ENCODE data around the gene HIVEP3. TPM values are rescaled to one million over a fixed set of nuclear protein-coding genes. Genes with fewer than 3 reads are reported as not detected.

HIVEP3 gene
- total and polyA plus RNA-seq, 2 donors (not counting 1 experiment from before 2014, with no cell fraction given): 2.0 to 5.1 TPM

DNA sequence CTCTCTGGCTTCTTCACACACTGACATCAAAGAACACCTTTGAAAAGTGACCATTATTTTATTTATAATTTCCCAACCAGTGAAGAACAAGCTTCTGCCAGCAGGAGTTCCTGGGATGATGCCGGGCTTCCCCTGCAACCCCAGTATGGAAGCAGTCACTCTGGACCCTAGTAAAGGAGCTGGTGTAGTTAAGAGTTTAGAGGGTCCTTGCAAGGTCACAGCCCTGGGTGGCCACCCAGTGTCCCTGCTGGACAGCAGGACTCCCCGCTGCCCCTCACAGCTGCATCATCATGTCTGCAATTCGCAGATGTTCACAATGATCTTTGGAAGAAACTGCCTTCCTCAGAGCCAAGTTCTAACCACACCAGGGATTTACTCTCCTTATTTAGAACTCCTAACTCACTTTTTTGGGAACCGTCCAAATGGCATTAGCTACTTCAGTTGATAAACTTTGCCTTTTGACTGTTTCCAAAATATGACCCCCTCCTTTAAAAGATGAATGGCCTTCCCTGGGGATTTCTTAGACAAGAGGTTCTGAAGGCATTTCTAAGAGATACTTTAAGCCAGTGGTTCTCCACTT lies 90.6 kb downstream of the HIVEP3 start:
- Histone ChIP-seq H3K4me2 (replicated peaks; ENCODE audit: low read depth, low read length, poor library complexity, severe bottlenecking) (no peak overlapping the region), H4K20me1 (ENCODE audit: control insufficient read depth, insufficient read depth, low read length, poor library complexity, severe bottlenecking) (no peaks in the 10 kb centered on the region), H3K9ac (ENCODE audit: low read length) (no peak overlapping the region), H3K4me3 (ENCODE audit: control extremely low read depth in 1 of 5, extremely low read depth in 1 of 5, insufficient read depth in 1 of 5, low read depth in 2 of 5, low read length in 4 of 5) (no peak overlapping the region), H2AFZ (ENCODE audit: insufficient read depth, low read depth, low read length, poor library complexity, severe bottlenecking) (no peak overlapping the region), H3K27ac (ENCODE audit: low read length in 2 of 2) (no peak overlapping the region), H3K36me3 (replicated peaks in 1 of 2; ENCODE audit: control extremely low read depth in 1 of 2, control insufficient read depth in 1 of 2, extremely low read depth in 1 of 2, insufficient read depth in 2 of 2, low read length in 1 of 2) (no peaks in the 10 kb centered on the region), H3K79me2 (ENCODE audit: control insufficient read depth, insufficient read depth, low read length) (no peaks in the 10 kb centered on the region), H3K4me1 (ENCODE audit: control insufficient read depth in 2 of 2, insufficient read depth in 2 of 2, low read length in 2 of 2) (no peaks in the 10 kb centered on the region), H3K27me3 (replicated peaks in 1 of 4; ENCODE audit: control extremely low read depth in 1 of 4, control insufficient read depth in 3 of 4, insufficient read depth in 4 of 4, low read length in 3 of 4) (no peaks in the 10 kb centered on the region), H3K9me3 (ENCODE audit: control extremely low read depth in 1 of 3, control insufficient read depth in 2 of 3, insufficient read depth in 1 of 3, low read length in 2 of 3) (no peaks in the 10 kb centered on the region)
- no peak for ATAC-seq (ENCODE audit: low read depth)
- intact Hi-C loops (cut with micrococcal nuclease): no loop called here
- CTCF ChIA-PET: no interaction called here
- POLR2A ChIA-PET: no interaction called here
- H3K4me1 Mint-ChIP-seq: peaks cover 4% of the 10 kb centered on the region
- 100% methylated on average over 3 of the region's 4 CpGs for WGBS (ENCODE audit: insufficient coverage)
- no peak overlapping the region for H3K4me3 Mint-ChIP-seq
- H3K27me3 Mint-ChIP-seq: no peaks in the 10 kb centered on the region
- TF ChIP-seq EZH2 (IDR thresholded peaks at IDR 0.05; ENCODE audit: borderline replicate concordance, insufficient read depth, low read depth, low read length, poor library complexity, severe bottlenecking): no peak
- TF ChIP-seq, protein P1, sequence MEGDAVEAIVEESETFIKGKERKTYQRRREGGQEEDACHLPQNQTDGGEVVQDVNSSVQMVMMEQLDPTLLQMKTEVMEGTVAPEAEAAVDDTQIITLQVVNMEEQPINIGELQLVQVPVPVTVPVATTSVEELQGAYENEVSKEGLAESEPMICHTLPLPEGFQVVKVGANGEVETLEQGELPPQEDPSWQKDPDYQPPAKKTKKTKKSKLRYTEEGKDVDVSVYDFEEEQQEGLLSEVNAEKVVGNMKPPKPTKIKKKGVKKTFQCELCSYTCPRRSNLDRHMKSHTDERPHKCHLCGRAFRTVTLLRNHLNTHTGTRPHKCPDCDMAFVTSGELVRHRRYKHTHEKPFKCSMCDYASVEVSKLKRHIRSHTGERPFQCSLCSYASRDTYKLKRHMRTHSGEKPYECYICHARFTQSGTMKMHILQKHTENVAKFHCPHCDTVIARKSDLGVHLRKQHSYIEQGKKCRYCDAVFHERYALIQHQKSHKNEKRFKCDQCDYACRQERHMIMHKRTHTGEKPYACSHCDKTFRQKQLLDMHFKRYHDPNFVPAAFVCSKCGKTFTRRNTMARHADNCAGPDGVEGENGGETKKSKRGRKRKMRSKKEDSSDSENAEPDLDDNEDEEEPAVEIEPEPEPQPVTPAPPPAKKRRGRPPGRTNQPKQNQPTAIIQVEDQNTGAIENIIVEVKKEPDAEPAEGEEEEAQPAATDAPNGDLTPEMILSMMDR (IDR thresholded peaks at IDR 0.05): no peak
- DNase-seq: no peak
- no peak overlapping the region for H3K27ac Mint-ChIP-seq
- H3K9me3 Mint-ChIP-seq (ENCODE audit: insufficient read depth): no peaks in the 10 kb centered on the region

- Mint-ChIP-seq H3K27ac (no peak overlapping the region), H3K9me3 (ENCODE audit: insufficient read depth) (no peaks in the 10 kb centered on the region), H3K27me3 (no peaks in the 10 kb centered on the region), H3K4me3 (no peak overlapping the region), H3K4me1 (peaks cover 11% of the 10 kb centered on the region)
- Histone ChIP-seq H3K79me2 (ENCODE audit: control insufficient read depth, insufficient read depth, low read length) (no peaks in the 10 kb centered on the region), H3K27ac (ENCODE audit: low read length in 2 of 2) (no peak overlapping the region), H3K4me2 (replicated peaks; ENCODE audit: low read depth, low read length, poor library complexity, severe bottlenecking) (no peak overlapping the region), H3K4me1 (ENCODE audit: control insufficient read depth in 2 of 2, insufficient read depth in 2 of 2, low read length in 2 of 2) (peaks cover 0 to 2% of the 10 kb centered on the region in 2 donors), H3K9ac (ENCODE audit: low read length) (no peak overlapping the region), H3K9me3 (ENCODE audit: control extremely low read depth in 1 of 3, control insufficient read depth in 2 of 3, insufficient read depth in 1 of 3, low read length in 2 of 3) (no peaks in the 10 kb centered on the region), H3K36me3 (replicated peaks in 1 of 2; ENCODE audit: control extremely low read depth in 1 of 2, control insufficient read depth in 1 of 2, extremely low read depth in 1 of 2, insufficient read depth in 2 of 2, low read length in 1 of 2) (no peaks in the 10 kb centered on the region), H3K27me3 (replicated peaks in 1 of 4; ENCODE audit: control extremely low read depth in 1 of 4, control insufficient read depth in 3 of 4, insufficient read depth in 4 of 4, low read length in 3 of 4) (no peaks in the 10 kb centered on the region), H4K20me1 (ENCODE audit: control insufficient read depth, insufficient read depth, low read length, poor library complexity, severe bottlenecking) (no peaks in the 10 kb centered on the region), H3K4me3 (ENCODE audit: control extremely low read depth in 1 of 5, extremely low read depth in 1 of 5, insufficient read depth in 1 of 5, low read depth in 2 of 5, low read length in 4 of 5) (no peak overlapping the region), H2AFZ (ENCODE audit: insufficient read depth, low read depth, low read length, poor library complexity, severe bottlenecking) (no peak overlapping the region)
- ChIA-PET POLR2A (no interaction called here), CTCF (no interaction called here)
- 100% methylated on average over 2 of the region's 4 CpGs for WGBS (ENCODE audit: insufficient coverage)
- no peak for DNase-seq
- no peak for ATAC-seq (ENCODE audit: low read depth)
- intact Hi-C loops (cut with micrococcal nuclease): no loop called here
- no peak for TF ChIP-seq EZH2 (IDR thresholded peaks at IDR 0.05; ENCODE audit: borderline replicate concordance, insufficient read depth, low read depth, low read length, poor library complexity, severe bottlenecking)
- TF ChIP-seq, protein P1 (IDR thresholded peaks at IDR 0.05): no peak
These were observed 95.3 kb downstream of the HIVEP3 start for GRCh38 chr1:41823471-41823870.
